SIG-M5 treated with dmso at 0.1 percent for 504 hours (cell line): ENCODE measurements around the gene ZFP3.
"Not testable (repeated sequence)": the region's sequence is repeated elsewhere in the genome, so short reads cannot be mapped to it uniquely, and the experiment has no call there.

Source experiments
- DNase-seq: peaks from one replicate; lab custom pipeline; 2025; ENCODE audit not compliant: unreplicated experiment; lab: John Stamatoyannopoulos, UW

Gene ZFP3

DNA sequence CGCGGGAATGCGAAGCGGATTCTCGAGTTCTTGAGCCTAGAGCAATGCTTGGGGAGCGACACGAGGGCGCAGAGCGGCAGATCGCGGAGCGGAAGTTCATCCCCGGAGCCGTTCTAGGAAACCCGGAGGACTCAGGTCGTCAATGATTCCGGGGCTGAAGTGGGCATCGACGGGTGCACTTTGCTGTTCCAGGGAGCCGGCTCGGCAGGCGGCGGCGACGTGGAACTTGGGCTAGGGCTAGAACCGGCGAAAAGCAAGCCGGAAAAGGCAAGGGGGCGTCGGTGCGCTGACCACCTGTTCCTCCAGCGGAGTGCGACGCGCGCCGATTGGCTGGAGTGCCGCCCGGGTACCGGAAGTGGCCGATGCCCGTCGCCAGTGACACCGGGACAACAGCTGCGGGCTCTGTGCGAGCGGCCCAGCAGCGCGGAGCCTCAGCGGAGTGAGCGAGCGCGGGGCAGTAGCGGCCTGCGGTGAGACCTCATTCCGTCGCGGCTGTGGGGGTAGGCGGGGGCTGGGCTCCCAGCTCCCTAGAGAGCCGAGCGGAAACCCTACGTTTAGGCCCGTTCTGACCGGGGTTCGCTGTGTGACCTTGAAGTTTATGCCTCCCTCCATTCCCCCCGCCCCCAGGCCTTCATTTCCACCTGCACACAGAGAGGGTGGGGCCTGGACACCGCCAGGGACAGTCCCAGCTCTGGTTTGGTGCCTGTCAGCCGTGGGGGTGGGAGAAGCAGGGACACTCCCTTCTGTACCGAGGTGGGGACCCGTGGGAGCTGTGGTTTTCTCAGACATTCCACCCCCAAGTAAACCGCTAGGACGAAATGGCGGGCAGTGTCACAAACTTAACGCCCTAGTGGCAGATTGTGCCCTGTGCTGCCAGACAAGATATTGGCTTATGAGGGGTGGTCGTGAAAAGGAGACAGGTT lies at the start of gene ZFP3:
TSS of gene ZFP3 (plus strand) at position 362 of the 923 bp plus-strand sequence. CDS start 13,038 bp downstream, outside the sequence.
- DNase-seq, result peak; percentile 6

DNA sequence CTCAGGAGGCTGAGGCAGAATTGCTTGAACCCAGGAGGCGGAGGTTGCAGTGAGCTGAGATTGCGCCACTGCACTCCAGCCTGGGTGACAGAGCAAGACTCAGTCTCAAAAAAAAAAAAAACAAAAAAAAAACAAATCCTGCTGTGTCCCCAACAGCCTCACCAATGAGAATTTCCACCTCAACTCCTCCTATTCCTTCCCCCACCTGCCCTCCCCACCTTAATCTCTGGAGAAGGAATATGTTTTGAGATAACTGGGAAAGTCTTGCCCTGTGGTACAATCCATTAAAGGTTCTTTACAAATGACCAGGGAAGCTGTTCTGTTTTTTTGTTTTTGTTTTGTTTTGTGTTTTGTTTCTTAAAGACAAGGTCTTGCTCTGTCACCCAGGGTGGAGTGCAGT lies 48.1 kb upstream of the ZFP3 start:
- DNase-seq, result not testable (repeated sequence)

DNA sequence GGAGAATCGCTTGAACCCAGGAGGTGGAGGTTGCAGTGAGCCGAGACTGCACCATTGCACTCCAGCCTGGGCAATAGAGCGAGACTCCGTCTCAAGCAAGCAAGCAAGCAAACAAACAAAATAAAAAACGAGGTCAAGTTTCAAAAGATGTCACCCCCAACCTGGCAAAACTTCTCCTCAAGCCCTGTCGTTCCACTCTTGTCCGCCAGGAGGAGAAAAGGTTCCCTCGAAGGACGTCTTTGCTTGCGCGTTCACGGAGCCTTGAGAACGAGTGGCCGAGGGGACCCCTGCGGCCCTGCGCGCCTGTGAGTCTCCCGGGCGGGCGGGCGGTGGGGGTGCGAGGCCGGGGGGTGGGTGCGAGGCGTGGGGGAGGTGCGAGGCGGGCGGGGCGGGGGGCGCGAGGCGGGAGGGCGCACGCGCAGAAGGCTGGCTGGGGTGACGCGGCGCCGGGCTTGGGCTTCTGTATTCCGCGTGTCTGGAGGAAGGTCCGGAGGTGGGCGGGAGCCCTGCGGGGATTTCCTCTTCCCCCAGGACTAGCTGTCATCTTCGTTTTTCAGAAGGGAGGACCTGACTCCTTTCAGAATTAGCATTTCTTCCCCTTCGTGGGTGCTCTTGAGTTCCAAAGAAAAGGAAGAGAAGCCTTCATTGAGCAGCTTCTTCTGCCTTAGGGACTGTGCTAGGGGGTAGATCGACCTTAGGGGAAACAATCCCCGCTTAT lies 46.7 kb upstream of the ZFP3 start:
- peak; percentile 82 for DNase-seq

DNA sequence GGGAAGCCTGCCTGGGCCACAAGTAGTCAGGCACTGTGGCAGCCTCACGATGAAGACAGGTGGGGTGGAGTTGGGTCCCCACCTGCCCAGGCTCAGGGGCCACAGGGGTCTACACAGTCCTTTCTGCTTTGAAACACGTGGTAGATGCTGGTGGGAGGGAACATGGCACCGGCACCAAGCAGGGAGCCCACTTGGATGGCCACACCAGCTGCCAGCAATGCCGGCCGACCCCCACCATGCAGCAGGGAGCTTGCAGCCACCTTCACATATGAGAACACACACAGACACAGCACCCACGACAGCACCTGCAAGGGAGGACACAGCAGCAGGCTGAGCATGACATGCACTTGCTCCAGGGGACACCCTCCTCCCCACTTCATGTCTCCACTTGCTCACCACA lies 45.4 kb upstream of the ZFP3 start:
- no peak for DNase-seq

DNA sequence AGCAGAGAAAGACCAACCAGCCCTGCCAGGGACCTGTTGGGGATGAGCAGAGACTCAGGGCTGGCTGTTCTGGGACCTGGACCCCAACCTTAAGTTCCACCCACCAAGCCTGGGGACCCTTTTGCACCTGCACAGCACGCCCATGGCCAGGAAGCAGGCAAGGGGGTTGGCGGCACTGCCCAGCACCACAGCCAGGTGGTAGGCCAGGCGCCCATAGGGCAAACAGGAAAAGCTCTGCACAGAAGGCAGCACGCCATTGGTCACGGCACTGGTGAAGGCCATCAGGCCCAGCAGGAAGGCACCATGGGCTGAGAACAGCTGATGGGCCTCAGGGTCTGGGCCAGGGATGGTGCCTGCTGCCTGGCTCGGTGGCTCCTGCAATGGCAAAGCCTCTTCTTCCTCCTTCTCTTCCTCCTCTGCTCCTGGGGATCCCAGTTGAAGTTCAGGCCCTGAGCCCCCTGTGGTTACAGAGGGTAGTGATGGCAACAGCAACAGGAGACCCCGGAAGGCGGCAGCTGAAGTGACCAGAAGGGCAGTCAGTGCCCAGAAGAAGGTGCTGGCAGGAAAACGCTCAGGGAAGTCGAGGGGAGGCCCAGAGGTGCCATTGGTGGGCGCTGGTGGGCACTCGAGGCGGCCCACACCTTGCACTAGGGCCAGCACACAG lies 44.8 kb upstream of the ZFP3 start:
- no peak for DNase-seq

DNA sequence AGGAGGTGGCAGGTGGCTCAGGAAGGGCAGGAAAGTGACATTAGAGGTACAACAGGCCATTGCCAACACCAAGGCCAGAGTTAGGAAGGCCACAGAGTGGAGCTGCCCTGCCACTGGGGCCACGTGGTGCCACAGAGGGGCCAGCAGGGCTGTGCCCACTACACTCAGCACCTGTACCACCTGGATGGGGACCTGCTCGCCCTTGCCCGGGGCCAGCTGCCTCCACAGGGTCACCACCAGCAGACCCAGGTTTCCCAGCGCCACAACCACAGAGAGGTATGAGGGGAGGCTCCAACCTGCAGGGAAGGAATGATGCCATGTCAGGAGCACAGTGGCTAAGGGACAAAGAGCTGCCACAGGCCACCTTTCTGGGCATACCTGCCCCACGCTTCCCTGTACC lies 44.2 kb upstream of the ZFP3 start:
- DNase-seq, result no peak

DNA sequence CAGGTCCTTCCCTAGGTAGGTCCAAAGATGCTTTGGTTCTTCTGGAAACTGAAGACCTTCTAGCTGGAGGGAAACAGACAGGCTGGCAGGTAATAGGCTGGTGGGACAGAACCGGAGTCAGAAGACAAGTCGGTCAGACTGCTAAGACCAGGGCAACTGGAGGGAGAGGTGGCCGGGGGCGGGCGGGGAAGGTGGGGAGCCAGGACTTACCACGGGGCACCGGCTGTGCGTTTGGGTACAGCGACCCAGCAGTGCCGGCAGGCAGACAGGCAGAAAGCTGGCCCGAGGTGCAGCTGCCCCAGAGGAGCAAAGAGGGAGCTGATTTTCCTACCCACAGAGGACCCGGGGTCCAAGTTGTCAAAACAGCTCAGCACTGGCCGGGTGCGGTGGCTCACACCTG lies 43.6 kb upstream of the ZFP3 start:
- no peak for DNase-seq

DNA sequence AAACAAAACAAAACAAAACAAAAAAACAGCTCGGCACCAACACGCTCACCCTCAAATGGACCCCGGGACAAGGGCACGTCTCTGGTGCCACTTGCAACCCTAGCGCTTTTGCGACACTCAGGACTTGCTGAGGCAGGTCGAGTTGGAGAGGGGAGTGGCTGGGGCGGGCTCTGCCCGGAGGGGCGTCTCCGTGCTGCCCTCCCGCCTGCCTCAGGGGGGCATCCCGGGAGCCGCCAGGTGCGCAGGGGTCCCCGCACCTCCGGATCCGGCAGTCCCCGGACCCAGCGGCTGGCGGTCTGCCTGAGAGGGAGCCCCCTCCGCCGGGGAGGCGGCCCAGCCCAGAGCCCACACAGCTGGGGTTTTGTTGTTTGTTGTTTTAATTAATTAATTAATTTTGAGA lies 43.0 kb upstream of the ZFP3 start, which contains the start of gene SLC52A1:
TSS of gene SLC52A1 (minus strand) at position 112 of the 400 bp plus-strand sequence. CDS start 820 bp downstream, outside the sequence.
- no peak for DNase-seq

DNA sequence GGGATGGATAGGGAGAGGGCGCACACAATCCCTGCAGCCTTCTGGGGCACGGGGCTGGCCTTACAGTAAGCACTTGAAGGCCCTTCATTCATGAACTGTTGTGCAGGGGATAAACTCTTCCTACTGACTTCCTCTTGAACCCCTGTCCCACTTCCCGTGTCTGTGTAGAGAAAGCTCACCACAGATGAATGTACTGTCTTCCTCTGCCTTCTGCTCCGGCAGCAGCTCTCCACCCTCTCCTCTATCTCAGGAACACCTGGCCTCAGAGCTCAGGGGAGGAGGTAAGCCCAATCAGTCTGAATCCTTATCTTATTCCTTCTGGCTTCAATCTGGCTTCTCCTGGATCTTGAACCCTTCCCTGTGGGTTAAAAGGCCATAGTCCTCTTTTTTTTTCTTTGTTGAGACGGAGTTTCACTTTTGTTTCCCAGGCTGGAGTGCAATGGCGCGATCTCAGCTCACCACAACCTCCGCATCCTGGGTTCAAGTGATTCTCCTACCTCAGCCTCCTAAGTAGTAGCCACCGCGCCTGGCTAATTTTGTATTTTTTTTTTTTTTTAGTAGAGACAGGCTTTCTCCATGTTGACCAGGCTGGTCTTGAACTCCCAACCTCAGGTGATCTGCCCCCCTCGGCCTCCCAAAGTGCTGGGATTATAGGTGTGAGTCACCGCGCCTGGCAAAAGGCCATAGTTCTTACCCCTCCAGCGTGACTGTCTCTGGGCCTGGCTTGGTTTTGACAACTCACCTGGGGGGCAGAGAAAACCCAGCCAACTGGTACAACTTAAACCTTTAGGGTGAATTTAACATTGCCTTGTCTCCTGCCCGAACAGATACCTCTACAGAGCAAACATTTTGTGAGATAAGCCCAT lies 35.9 kb upstream of the ZFP3 start:
- no peak for DNase-seq

DNA sequence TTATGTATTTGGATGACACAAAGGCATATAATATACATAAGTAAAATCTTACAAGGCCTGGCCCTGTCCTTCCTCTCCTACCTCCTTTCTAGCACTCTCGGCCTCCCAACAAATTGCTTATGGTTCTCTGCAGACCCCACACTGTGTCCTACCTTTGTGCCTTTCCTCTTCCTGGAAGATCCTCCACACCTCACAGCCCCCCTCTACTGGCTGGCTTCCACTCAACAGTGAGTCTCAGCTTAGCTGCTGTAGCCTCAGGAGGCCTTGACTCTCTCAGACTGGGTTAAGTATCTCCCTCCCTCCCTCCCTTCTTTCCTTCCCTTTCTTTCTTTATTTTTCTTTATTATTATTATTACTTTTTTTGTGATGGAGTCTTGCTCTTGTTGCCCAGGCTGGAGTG lies 34.7 kb upstream of the ZFP3 start:
- DNase-seq, result no peak

DNA sequence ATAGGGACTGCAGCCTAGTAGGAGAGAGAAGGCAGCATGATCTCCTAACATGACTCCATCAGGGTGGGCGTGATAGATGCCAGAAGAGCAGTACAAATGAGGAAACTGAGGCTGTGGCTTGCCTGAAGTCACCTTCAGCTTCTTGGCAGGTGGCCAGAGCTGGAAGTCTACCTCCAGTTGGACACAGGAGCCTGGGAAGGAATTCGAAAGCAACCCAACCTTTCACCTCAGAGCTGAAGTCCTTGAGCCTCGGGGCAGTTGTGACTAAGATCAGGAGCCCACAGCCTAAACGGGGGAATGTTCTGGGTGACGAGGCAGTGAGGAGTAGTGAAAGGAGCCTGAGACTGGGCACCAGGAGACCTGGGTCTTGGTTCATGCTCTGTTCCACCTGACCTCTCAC lies 33.6 kb upstream of the ZFP3 start:
- no peak for DNase-seq

DNA sequence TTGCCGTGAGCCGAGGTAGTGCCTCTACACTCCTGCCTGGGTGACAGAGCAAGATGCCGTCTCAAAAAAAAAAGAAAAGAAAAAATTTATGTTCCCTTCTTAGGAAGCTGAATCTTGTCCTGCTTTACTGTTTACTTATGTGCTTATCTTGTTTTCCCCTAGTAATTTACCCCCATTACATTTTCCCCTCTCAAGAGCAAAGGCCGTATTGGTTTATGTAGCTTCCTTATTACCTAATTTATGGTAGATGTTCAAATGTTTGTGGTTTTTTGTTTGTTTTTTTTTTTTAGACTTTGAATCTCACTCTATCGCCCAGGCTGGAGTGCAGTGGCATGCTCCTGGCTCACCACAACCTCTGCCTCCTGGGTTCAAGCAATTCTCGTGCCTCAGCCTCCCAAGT lies 32.8 kb upstream of the ZFP3 start:
- DNase-seq, result no peak

DNA sequence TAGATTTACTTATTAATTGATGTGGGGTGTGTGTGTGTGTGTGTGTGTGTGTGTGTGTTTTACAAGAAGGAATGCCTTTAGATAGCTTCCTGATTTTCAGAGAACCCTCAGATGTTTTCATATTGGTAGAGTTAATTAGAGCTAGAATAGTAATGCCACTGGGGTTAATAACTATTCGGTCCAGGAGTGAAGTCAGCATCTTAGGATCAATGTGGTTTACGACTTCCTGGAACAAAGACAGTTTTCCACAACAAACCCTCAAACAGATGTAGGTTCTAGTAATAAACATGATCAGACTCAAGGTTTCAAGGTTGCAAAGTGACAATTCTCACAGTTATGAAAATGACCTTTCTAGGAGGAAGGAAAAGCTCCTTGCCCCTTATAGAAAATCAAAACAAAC lies 30.8 kb upstream of the ZFP3 start:
- no peak for DNase-seq

DNA sequence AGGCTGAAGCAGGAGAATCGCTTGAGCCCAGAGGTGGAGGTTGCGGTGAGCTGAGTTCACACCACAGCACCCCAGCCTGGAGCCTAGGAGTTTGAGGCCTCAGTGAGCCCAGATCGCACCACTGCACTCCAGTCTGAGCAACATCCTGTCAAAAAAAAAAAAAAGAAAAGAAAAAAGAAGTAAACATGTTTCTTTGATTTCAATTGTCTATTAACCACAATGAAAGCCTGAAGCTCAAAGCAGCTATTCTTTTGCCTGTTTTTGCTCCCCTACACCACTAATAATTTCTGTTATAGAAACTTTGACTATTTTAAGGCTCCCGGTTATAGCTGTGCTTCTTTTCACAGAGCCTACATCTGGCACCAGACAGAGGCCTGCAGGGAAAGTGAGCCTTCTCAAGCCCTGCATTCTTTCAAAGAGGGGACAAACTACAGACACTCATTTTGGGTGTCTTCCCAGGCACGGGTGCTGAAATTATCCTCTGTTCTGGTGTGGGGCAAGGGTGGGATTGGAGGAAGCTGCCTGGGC lies 28.9 kb upstream of the ZFP3 start:
- no peak for DNase-seq

DNA sequence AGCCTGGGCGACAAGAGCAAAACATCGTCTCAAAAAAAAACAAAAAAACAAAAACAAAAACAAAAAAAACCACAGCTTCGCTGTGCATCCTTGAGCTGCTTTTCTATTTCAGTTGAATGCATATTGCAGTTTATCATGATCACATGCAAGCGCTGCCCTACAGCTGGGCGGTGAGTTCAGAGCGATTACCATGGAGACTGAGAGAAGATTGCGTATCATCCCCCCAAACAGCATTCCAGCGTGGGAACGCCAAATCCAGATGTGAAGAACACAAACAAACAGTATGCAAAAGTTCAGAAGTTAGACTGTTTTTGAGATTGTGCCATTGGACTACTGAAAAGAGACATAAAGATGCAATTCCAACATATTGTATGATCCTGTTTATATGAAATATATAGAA lies 28.0 kb upstream of the ZFP3 start:
- DNase-seq, result no peak

DNA sequence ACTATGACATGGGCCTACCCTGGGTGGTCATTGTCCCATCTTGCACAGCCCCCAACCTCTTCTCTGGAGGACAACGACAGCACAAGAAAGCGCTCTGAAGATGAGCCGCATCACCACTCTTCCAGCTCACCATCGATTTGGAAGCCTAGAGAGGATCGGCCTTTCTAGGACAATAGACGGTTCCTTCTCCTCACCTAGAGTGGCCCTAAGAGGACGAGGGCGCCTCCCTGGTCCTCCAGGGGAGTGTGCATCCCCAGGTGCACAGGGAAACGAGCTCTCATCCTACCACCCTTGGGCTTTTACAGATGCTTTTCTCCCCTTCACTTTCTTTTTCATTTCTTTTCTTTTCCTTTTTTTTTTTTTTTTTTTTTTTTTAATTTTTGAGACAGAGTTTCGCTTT lies 22.7 kb upstream of the ZFP3 start:
- DNase-seq, result no peak

DNA sequence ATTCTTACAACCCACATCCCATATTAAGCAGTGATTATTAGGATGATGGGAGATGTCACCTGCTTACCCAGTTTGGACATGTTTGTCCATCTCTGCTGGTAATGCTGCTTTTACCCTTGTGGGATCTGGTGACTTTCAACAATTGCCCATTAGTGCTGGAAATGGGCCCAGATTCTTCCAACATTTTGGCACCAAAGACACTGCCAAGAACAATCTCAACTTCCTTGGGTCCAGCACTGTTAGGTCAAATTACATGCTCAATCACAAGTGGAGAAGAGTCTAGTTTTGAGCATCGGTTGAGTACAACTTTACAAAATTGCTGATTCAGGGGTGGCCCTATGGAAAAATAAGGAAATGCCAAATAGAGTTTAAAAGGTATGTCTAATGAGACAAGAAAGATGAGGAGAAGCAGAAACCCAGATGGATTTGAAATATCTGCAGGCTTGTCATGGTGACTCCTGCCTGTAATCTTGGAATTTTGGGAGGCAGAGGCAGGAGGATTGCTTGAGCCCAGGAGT lies 13.0 kb upstream of the ZFP3 start:
- no peak for DNase-seq

DNA sequence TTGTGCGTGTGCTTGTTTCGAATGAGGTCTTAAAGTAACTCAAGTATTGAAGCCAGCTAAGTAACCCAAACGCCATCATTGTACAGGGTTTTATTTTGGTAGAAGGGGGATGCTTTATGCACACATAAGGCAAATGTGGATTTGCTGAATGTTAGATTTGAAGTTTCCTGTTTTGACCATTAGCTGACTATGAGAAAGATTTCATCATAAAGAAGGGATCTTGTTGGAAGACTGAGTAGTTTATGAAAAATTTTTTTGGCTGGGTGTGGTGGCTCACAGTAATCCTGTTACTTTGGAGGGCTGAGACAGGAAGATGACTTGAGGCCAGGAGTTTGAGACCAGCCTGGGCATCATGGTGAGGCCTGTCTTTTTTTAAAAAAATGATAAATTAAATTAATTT lies 10.0 kb upstream of the ZFP3 start:
- no peak for DNase-seq

DNA sequence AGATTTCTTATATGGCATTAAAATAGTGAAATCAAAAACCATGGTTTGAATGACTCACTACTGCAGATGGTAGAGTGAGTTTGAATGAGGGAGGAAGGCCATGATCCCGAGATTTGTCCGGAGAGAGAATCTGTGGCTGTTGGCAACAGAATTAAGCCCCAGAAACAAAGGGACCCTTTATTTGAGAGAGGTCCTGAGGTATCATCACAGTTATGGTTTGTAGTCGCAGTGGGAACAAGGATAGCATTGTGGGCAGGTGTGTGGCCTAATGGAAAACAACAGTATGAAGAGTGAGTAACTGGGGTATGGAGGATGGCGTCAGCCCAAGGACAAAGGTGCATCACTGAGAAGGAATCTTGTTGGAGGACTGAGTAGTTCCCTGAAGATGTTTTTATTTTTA lies 8.5 kb upstream of the ZFP3 start:
- no peak for DNase-seq

DNA sequence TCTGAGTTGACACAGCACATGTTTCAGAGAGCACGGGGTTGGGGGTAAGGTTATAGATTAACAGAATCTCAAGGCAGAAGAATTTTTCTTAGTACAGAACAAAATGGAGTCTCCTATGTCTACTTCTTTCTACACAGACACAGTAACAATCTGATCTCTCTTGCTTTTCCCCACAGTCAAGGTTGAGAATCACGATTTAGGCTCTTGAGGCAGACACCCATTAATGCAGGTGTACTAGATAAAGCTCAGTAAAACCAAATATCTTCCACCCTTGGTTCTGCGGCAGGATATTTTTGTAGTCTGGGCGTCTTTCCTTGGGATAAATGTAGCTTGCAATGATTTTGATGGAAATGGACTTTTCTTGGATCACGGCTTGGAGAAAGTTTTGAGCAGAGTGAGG lies 2.8 kb upstream of the ZFP3 start:
- not testable (repeated sequence) for DNase-seq
